ENCODE data around the gene CHN1.

- no peak for TF ChIP-seq POLR2AphosphoS5 (IDR thresholded peaks at IDR 0.05; ENCODE audit: low read depth, low read length)
- TF ChIP-seq POLR2A (IDR thresholded peaks at IDR 0.05; ENCODE audit: low read depth, low read length): no peak
- TF ChIP-seq TAF1 (IDR thresholded peaks at IDR 0.05; ENCODE audit: borderline replicate concordance, low read depth, low read length): no peak
Observed at GRCh38 chr2:174794851-174795374, 210.3 kb downstream of the CHN1 start.
